H9 (cell line): Measurements from ENCODE around the gene ASCC1. TPM values are rescaled to one million over a fixed set of nuclear protein-coding genes. Genes with fewer than 3 reads are reported as not detected.
A peak's percentile ranks its signal among the peaks of the same experiment; 100 is the strongest.

Experiments used
- DNase-seq: peaks from one replicate; pipeline ENCODE4 v3.0.0-alpha.2; 2017
- H2AFZ ChIP-seq: one replicate; pipeline ENCODE4 v1.6.1; 2013; ENCODE audit warnings: mild to moderate bottlenecking, low read length, control low read depth, moderate library complexity
- H2AK5ac ChIP-seq: 2 replicates; pipeline ENCODE4 v1.6.1; 2013; ENCODE audit warnings: low read length, control low read depth, mixed read lengths; ENCODE audit not compliant: insufficient read length
- H2BK120ac ChIP-seq: one replicate; pipeline ENCODE4 v1.6.1; 2013; ENCODE audit warnings: low read depth, mild to moderate bottlenecking, low read length, control low read depth, inconsistent platforms; ENCODE audit not compliant: poor library complexity, severe bottlenecking
- H2BK12ac ChIP-seq: 2 replicates; pipeline ENCODE4 v1.6.1; 2013; ENCODE audit warnings: low read length, control low read depth, mixed read lengths, low read depth; ENCODE audit not compliant: insufficient read length
- H2BK15ac ChIP-seq: 2 replicates; pipeline ENCODE4 v1.6.1; 2013; ENCODE audit warnings: low read depth, low read length, control low read depth
- H2BK20ac ChIP-seq: one replicate; pipeline ENCODE4 v1.6.1; 2013; ENCODE audit warnings: low read depth, mild to moderate bottlenecking, low read length, control low read depth, inconsistent platforms; ENCODE audit not compliant: poor library complexity, severe bottlenecking
- H2BK5ac ChIP-seq: 2 replicates; pipeline ENCODE4 v1.6.1; 2013; ENCODE audit warnings: low read length, control low read depth, mixed read lengths; ENCODE audit not compliant: insufficient read length
- H3K14ac ChIP-seq: 2 replicates; pipeline ENCODE4 v1.6.1; 2013; ENCODE audit warnings: low read length, control low read depth; ENCODE audit not compliant: insufficient read depth
- H3K18ac ChIP-seq: 2 replicates; pipeline ENCODE4 v1.6.1; 2013; ENCODE audit warnings: low read depth, mild to moderate bottlenecking, mixed read lengths, low read length, control low read depth; ENCODE audit not compliant: insufficient read length
- H3K23ac ChIP-seq: 2 replicates; pipeline ENCODE4 v1.6.1; 2013; ENCODE audit warnings: low read length, control low read depth, mixed read lengths, low read depth; ENCODE audit not compliant: insufficient read length
- H3K23me2 ChIP-seq: 2 replicates; pipeline ENCODE4 v1.6.1; 2013; ENCODE audit warnings: low read depth, mild to moderate bottlenecking, mixed read lengths, low read length, control low read depth; ENCODE audit not compliant: insufficient read length, poor library complexity, severe bottlenecking
- H3K27ac ChIP-seq: 2 replicates; pipeline ENCODE4 v1.5.1; 2013; ENCODE audit warnings: low read length, control low read depth, mixed read lengths, low read depth; ENCODE audit not compliant: insufficient read length
- H3K27me3 ChIP-seq: 2 replicates; pipeline ENCODE4 v1.6.1; 2013; ENCODE audit warnings: low read length, control low read depth, inconsistent platforms; ENCODE audit not compliant: insufficient read depth
- H3K4ac ChIP-seq: 2 replicates; pipeline ENCODE4 v1.6.1; 2013; ENCODE audit warnings: low read depth, mild to moderate bottlenecking, control low read depth, inconsistent platforms, low read length, moderate library complexity
- H3K4me1 ChIP-seq: 2 replicates; pipeline ENCODE4 v1.6.1; 2013; ENCODE audit warnings: low read length, control low read depth, inconsistent platforms; ENCODE audit not compliant: insufficient read depth
- H3K4me2 ChIP-seq: 2 replicates; pipeline ENCODE4 v1.6.1; 2013; ENCODE audit warnings: low read length, control low read depth, mixed read lengths; ENCODE audit not compliant: insufficient read length, insufficient read depth
- H3K56ac ChIP-seq: 2 replicates; pipeline ENCODE4 v1.6.1; 2013; ENCODE audit warnings: low read depth, mild to moderate bottlenecking, mixed read lengths, low read length, control low read depth; ENCODE audit not compliant: insufficient read length
- H3K79me1 ChIP-seq: 2 replicates; pipeline ENCODE4 v1.6.1; 2013; ENCODE audit warnings: low read depth, mild to moderate bottlenecking, moderate library complexity, low read length, control low read depth, inconsistent platforms; ENCODE audit not compliant: insufficient read depth, poor library complexity, severe bottlenecking
- H3K79me2 ChIP-seq: 2 replicates; pipeline ENCODE4 v1.6.1; 2013; ENCODE audit warnings: low read length, control low read depth, inconsistent platforms; ENCODE audit not compliant: insufficient read depth
- H3K9ac ChIP-seq: 2 replicates; pipeline ENCODE4 v1.6.1; 2013; ENCODE audit warnings: low read length, control low read depth, mixed read lengths; ENCODE audit not compliant: insufficient read length; ENCODE audit errors: extremely low read depth
- H3K9me3 ChIP-seq: one replicate; pipeline ENCODE4 v1.6.1; 2013; ENCODE audit warnings: low read depth, low read length, inconsistent platforms; ENCODE audit not compliant: control insufficient read depth
- H3T11ph ChIP-seq: one replicate; pipeline ENCODE4 v1.6.1; 2013; ENCODE audit warnings: mild to moderate bottlenecking, low read length, control low read depth, inconsistent platforms
- H4K20me1 ChIP-seq: one replicate; pipeline ENCODE4 v1.6.1; 2013; ENCODE audit not compliant: control insufficient read depth, insufficient read length, insufficient read depth
- H4K5ac ChIP-seq: 2 replicates; pipeline ENCODE4 v1.6.1; 2013; ENCODE audit warnings: low read depth, mild to moderate bottlenecking, mixed read lengths, low read length, control low read depth; ENCODE audit not compliant: insufficient read length
- H4K8ac ChIP-seq: replicated peaks from 2 replicates; pipeline ENCODE4 v1.6.1; 2013; ENCODE audit warnings: low read length, control low read depth, mixed read lengths, low read depth; ENCODE audit not compliant: insufficient read length
- H4K91ac ChIP-seq: 2 replicates; pipeline ENCODE4 v1.6.1; 2013; ENCODE audit warnings: low read depth, mild to moderate bottlenecking, moderate library complexity, mixed read lengths, low read length, control low read depth; ENCODE audit not compliant: insufficient read length
- H3K27ac Mint-ChIP-seq, 3 experiments: 2 replicates in 2 of 3; 3 replicates in 1 of 3; pipeline ENCODE4 v1.8.0; 2020 to 2021; ENCODE audit warnings: mixed read lengths in 3 of 3, mild to moderate bottlenecking in 1 of 3, moderate library complexity in 1 of 3
- H3K27me3 Mint-ChIP-seq: 2 replicates; pipeline ENCODE4 v1.8.0; 2021; ENCODE audit warnings: low read depth, mild to moderate bottlenecking, moderate library complexity, mixed read lengths
- H3K36me3 Mint-ChIP-seq, 3 experiments: 2 replicates in 2 of 3; 3 replicates in 1 of 3; pipeline ENCODE4 v1.8.0; 2020 to 2021; ENCODE audit warnings: low read depth in 3 of 3, mixed read lengths in 3 of 3; ENCODE audit not compliant: insufficient read depth in 1 of 3
- H3K4me1 Mint-ChIP-seq, 2 experiments: 2 replicates each; pipeline ENCODE4 v1.8.0; 2020; ENCODE audit warnings: mixed read lengths in 2 of 2
- H3K4me3 Mint-ChIP-seq, 2 experiments: 2 replicates in 1 of 2; 3 replicates in 1 of 2; pipeline ENCODE4 v1.8.0; 2020 to 2021; ENCODE audit warnings: mild to moderate bottlenecking in 2 of 2, mixed read lengths in 2 of 2, moderate library complexity in 1 of 2
- H3K9me3 Mint-ChIP-seq, 2 experiments: 2 replicates in 1 of 2; 3 replicates in 1 of 2; pipeline ENCODE4 v1.8.0; 2020; ENCODE audit warnings: mild to moderate bottlenecking in 2 of 2, mixed read lengths in 2 of 2, moderate library complexity in 1 of 2
- CTCF ChIP-seq: fragments of 200-600 bp; sonication (generic); conservative IDR thresholded peaks from 3 replicates; pipeline ENCODE4 v1.8.0; 2021; ENCODE audit warnings: antibody characterized with exemption, mild to moderate bottlenecking
- WGBS: extraction: QIAGEN DNeasy Blood & Tissue Kit; methylation state at CpG from one replicate; pipeline ENCODE4 v1.1.7; 2013; ENCODE audit warnings: missing lambda C conversion rate, low lambda C conversion rate, mixed read lengths; ENCODE audit not compliant: insufficient read length; ENCODE audit errors: extremely low coverage; 5-methylcytosine and 5-hydroxymethylcytosine counted together
- total RNA-seq: library from RNA; stranded (reverse); gene quantifications from 2 replicates; pipeline ENCODE4 v1.2.1, GENCODE V29; 2021

ASCC1 gene
- total RNA-seq, 1 experiment from 2014 or later = 41.2 TPM

- Histone ChIP-seq H3K23ac (no peak overlapping the region), H3K79me2 (no peaks in the 10 kb centered on the region), H2BK20ac (no peak overlapping the region), H3K4me2 (no peak overlapping the region), H2AFZ (no peak overlapping the region), H3K9me3 (no peaks in the 10 kb centered on the region), H3K4ac (no peak overlapping the region), H4K20me1 (no peaks in the 10 kb centered on the region), H2BK12ac (no peak overlapping the region), H3K14ac (no peak overlapping the region), H3K23me2 (no peaks in the 10 kb centered on the region), H3K18ac (no peak overlapping the region), H4K5ac (no peak overlapping the region), H3K9ac (no peak overlapping the region), H2AK5ac (no peak overlapping the region), H3T11ph (no peak overlapping the region), H2BK15ac (no peak overlapping the region), H3K56ac (no peak overlapping the region), H3K27ac (no peak overlapping the region), H2BK5ac (no peak overlapping the region), H3K4me1 (peaks cover 2% of the 10 kb centered on the region; the same call in 1 of the 2 replicates), H4K91ac (no peak overlapping the region), H4K8ac (no peak overlapping the region), H3K79me1 (peaks cover 3% of the 10 kb centered on the region), H3K27me3 (no peaks in the 10 kb centered on the region), H2BK120ac (no peak overlapping the region)
- WGBS = no CpG with 5 or more reads among the region's 6 CpGs
- Mint-ChIP-seq H3K36me3 (peaks cover 6 to 44% (median 33%) of the 10 kb centered on the region in 3 experiments; a peak in 6 of 7 replicates), H3K27ac (peak overlapping the region in 1 of 3 experiments; percentile 47; a peak in 2 of 7 replicates), H3K9me3 (no peaks in the 10 kb centered on the region; a peak in 1 of 5 replicates), H3K4me1 (peaks cover 18 to 24% of the 10 kb centered on the region in 2 experiments), H3K27me3 (no peaks in the 10 kb centered on the region), H3K4me3 (no peak overlapping the region)
- no peak for DNase-seq
- TF ChIP-seq CTCF = no peak
Observed at GRCh38 chr10:72227826-72228225, 11.8 kb upstream of the ASCC1 start.
